ENCODE results near the gene ABCA7. TPM values are rescaled to one million over a fixed set of nuclear protein-coding genes. Genes with fewer than 3 reads are reported as not detected.

Gene ABCA7
- total RNA-seq, 3 donors from 2014 or later: 23.5 to 25.6 (median 25.6) TPM

DNA sequence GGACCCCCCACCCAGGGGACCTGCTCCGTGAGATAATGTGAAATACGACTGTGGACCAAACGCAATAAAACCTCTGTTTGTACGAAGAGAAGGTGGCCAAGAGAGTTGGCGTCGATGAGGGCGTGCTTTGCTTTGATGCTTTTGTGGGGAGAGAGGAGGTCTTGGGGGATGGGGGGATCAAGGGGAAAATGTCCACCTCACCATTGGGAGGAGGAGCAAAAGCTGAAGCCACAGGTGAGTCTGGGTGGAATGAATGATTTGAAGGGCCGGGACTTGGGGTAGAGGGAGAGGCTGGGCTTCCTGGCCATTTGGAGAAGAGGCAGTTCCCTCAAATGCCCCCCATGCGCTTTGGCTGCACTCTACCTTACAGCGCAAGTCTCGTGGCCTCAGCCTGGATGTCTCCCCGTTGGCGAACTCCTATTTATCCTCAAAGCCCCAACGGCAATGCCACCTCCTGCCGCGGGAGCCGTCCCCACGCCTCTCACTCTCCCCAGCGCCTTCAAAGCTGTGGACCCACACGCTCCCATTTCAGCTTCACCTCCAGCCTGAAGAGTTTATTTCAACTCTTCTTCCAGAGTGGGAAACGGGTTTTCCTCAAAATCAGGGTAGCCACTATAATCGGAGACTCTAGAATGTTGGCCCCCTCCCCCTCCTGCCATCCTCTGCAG is 795 bp upstream of the ABCA7 start:
- H3K4me1 ChIP-seq (ENCODE audit: low read depth): peaks cover 41% of the 10 kb centered on the region
- TF ChIP-seq CTCF (IDR thresholded peaks at IDR 0.05): no peak
- H3K4me3 ChIP-seq: no peak overlapping the region
- ATAC-seq (no peak), DNase-seq (peak in 2 of 3 donors; percentile 51 to 63)
- no peaks in the 10 kb centered on the region for H3K9me3 ChIP-seq
- no peaks in the 10 kb centered on the region for H3K36me3 ChIP-seq (ENCODE audit: low read depth)
- intact Hi-C loops (cut with DNase I, micrococcal nuclease): no loop called here

- Histone ChIP-seq H3K4me1 (ENCODE audit: low read depth) (peaks cover 41% of the 10 kb centered on the region), H3K4me3 (peak overlapping the region; percentile 19), H3K9me3 (no peaks in the 10 kb centered on the region), H3K36me3 (ENCODE audit: low read depth) (no peaks in the 10 kb centered on the region)
- intact Hi-C loops (cut with DNase I, micrococcal nuclease): no loop called here
- ATAC-seq (peak; percentile 65), DNase-seq (peak; percentile 93 to 96 (median 95))
- no peak for TF ChIP-seq CTCF (IDR thresholded peaks at IDR 0.05)
Observed at GRCh38 chr19:1040476-1041271, 767 bp downstream of the ABCA7 start.

DNA sequence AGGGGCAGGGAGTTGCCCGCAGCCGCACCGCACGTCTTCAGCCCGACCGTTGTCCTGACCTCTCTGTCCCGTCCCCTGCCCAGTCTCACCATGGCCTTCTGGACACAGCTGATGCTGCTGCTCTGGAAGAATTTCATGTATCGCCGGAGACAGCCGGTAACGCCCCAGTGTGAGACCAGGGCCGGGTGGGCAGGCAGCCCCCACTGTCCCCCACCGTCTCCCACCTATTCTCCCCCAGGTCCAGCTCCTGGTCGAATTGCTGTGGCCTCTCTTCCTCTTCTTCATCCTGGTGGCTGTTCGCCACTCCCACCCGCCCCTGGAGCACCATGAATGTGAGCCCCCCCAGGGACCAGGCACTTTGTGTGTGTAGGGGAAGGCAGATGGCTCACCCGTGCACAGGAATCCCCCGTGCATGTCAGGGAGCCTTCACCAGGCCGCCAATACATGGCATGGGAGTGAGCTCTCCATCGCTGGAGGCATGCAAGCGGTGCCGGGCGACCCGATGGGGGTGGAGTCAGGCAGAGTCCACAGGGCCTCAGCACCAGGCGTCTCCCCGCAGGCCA is 1.4 kb downstream of the ABCA7 start:
- intact Hi-C loops (cut with DNase I, micrococcal nuclease): no loop called here

GRCh38 chr19:1041835-1042685 is 2.2 kb downstream of the ABCA7 start:
- H3K9me3 ChIP-seq: no peaks in the 10 kb centered on the region
- no peak for TF ChIP-seq CTCF (IDR thresholded peaks at IDR 0.05)
- intact Hi-C loops (cut with DNase I, micrococcal nuclease): no loop called here
- no peak overlapping the region for H3K4me3 ChIP-seq
- ATAC-seq: peak; percentile 72
- DNase-seq: peak; percentile 92 to 95 (median 94)
- no peaks in the 10 kb centered on the region for H3K36me3 ChIP-seq (ENCODE audit: low read depth)
- H3K4me1 ChIP-seq (ENCODE audit: low read depth): peaks cover 41% of the 10 kb centered on the region

More for the DNA sequence above, 1.4 kb downstream of the ABCA7 start:
- no peak overlapping the region for H3K4me3 ChIP-seq
- peaks cover 41% of the 10 kb centered on the region for H3K4me1 ChIP-seq (ENCODE audit: low read depth)
- TF ChIP-seq CTCF (IDR thresholded peaks at IDR 0.05): no peak
- no peaks in the 10 kb centered on the region for H3K9me3 ChIP-seq
- H3K36me3 ChIP-seq (ENCODE audit: low read depth): no peaks in the 10 kb centered on the region
- ATAC-seq: peak; percentile 1
- peak in 1 of 3 donors; percentile 62 for DNase-seq

All from mucosa of descending colon (tissue), 3 donors.